H9 (cell line): Measurements from ENCODE around the gene S1PR3. TPM values are rescaled to one million over a fixed set of nuclear protein-coding genes. Genes with fewer than 3 reads are reported as not detected.

Source experiments
- DNase-seq: peaks from one replicate; pipeline ENCODE4 v3.0.0-alpha.2; 2017
- H2AFZ ChIP-seq: one replicate; pipeline ENCODE4 v1.6.1; 2013; ENCODE audit warnings: mild to moderate bottlenecking, low read length, control low read depth, moderate library complexity
- H2AK5ac ChIP-seq: 2 replicates; pipeline ENCODE4 v1.6.1; 2013; ENCODE audit warnings: low read length, control low read depth, mixed read lengths; ENCODE audit not compliant: insufficient read length
- H2BK120ac ChIP-seq: one replicate; pipeline ENCODE4 v1.6.1; 2013; ENCODE audit warnings: low read depth, mild to moderate bottlenecking, low read length, control low read depth, inconsistent platforms; ENCODE audit not compliant: poor library complexity, severe bottlenecking
- H2BK12ac ChIP-seq: 2 replicates; pipeline ENCODE4 v1.6.1; 2013; ENCODE audit warnings: low read length, control low read depth, mixed read lengths, low read depth; ENCODE audit not compliant: insufficient read length
- H2BK15ac ChIP-seq: 2 replicates; pipeline ENCODE4 v1.6.1; 2013; ENCODE audit warnings: low read depth, low read length, control low read depth
- H2BK20ac ChIP-seq: one replicate; pipeline ENCODE4 v1.6.1; 2013; ENCODE audit warnings: low read depth, mild to moderate bottlenecking, low read length, control low read depth, inconsistent platforms; ENCODE audit not compliant: poor library complexity, severe bottlenecking
- H2BK5ac ChIP-seq: 2 replicates; pipeline ENCODE4 v1.6.1; 2013; ENCODE audit warnings: low read length, control low read depth, mixed read lengths; ENCODE audit not compliant: insufficient read length
- H3K14ac ChIP-seq: 2 replicates; pipeline ENCODE4 v1.6.1; 2013; ENCODE audit warnings: low read length, control low read depth; ENCODE audit not compliant: insufficient read depth
- H3K18ac ChIP-seq: 2 replicates; pipeline ENCODE4 v1.6.1; 2013; ENCODE audit warnings: low read depth, mild to moderate bottlenecking, mixed read lengths, low read length, control low read depth; ENCODE audit not compliant: insufficient read length
- H3K23ac ChIP-seq: 2 replicates; pipeline ENCODE4 v1.6.1; 2013; ENCODE audit warnings: low read length, control low read depth, mixed read lengths, low read depth; ENCODE audit not compliant: insufficient read length
- H3K23me2 ChIP-seq: 2 replicates; pipeline ENCODE4 v1.6.1; 2013; ENCODE audit warnings: low read depth, mild to moderate bottlenecking, mixed read lengths, low read length, control low read depth; ENCODE audit not compliant: insufficient read length, poor library complexity, severe bottlenecking
- H3K27ac ChIP-seq: 2 replicates; pipeline ENCODE4 v1.5.1; 2013; ENCODE audit warnings: low read length, control low read depth, mixed read lengths, low read depth; ENCODE audit not compliant: insufficient read length
- H3K27me3 ChIP-seq: 2 replicates; pipeline ENCODE4 v1.6.1; 2013; ENCODE audit warnings: low read length, control low read depth, inconsistent platforms; ENCODE audit not compliant: insufficient read depth
- H3K4ac ChIP-seq: 2 replicates; pipeline ENCODE4 v1.6.1; 2013; ENCODE audit warnings: low read depth, mild to moderate bottlenecking, control low read depth, inconsistent platforms, low read length, moderate library complexity
- H3K4me1 ChIP-seq: 2 replicates; pipeline ENCODE4 v1.6.1; 2013; ENCODE audit warnings: low read length, control low read depth, inconsistent platforms; ENCODE audit not compliant: insufficient read depth
- H3K4me2 ChIP-seq: 2 replicates; pipeline ENCODE4 v1.6.1; 2013; ENCODE audit warnings: low read length, control low read depth, mixed read lengths; ENCODE audit not compliant: insufficient read length, insufficient read depth
- H3K56ac ChIP-seq: 2 replicates; pipeline ENCODE4 v1.6.1; 2013; ENCODE audit warnings: low read depth, mild to moderate bottlenecking, mixed read lengths, low read length, control low read depth; ENCODE audit not compliant: insufficient read length
- H3K79me1 ChIP-seq: 2 replicates; pipeline ENCODE4 v1.6.1; 2013; ENCODE audit warnings: low read depth, mild to moderate bottlenecking, moderate library complexity, low read length, control low read depth, inconsistent platforms; ENCODE audit not compliant: insufficient read depth, poor library complexity, severe bottlenecking
- H3K79me2 ChIP-seq: 2 replicates; pipeline ENCODE4 v1.6.1; 2013; ENCODE audit warnings: low read length, control low read depth, inconsistent platforms; ENCODE audit not compliant: insufficient read depth
- H3K9ac ChIP-seq: 2 replicates; pipeline ENCODE4 v1.6.1; 2013; ENCODE audit warnings: low read length, control low read depth, mixed read lengths; ENCODE audit not compliant: insufficient read length; ENCODE audit errors: extremely low read depth
- H3K9me3 ChIP-seq: one replicate; pipeline ENCODE4 v1.6.1; 2013; ENCODE audit warnings: low read depth, low read length, inconsistent platforms; ENCODE audit not compliant: control insufficient read depth
- H3T11ph ChIP-seq: one replicate; pipeline ENCODE4 v1.6.1; 2013; ENCODE audit warnings: mild to moderate bottlenecking, low read length, control low read depth, inconsistent platforms
- H4K20me1 ChIP-seq: one replicate; pipeline ENCODE4 v1.6.1; 2013; ENCODE audit not compliant: control insufficient read depth, insufficient read length, insufficient read depth
- H4K5ac ChIP-seq: 2 replicates; pipeline ENCODE4 v1.6.1; 2013; ENCODE audit warnings: low read depth, mild to moderate bottlenecking, mixed read lengths, low read length, control low read depth; ENCODE audit not compliant: insufficient read length
- H4K8ac ChIP-seq: replicated peaks from 2 replicates; pipeline ENCODE4 v1.6.1; 2013; ENCODE audit warnings: low read length, control low read depth, mixed read lengths, low read depth; ENCODE audit not compliant: insufficient read length
- H4K91ac ChIP-seq: 2 replicates; pipeline ENCODE4 v1.6.1; 2013; ENCODE audit warnings: low read depth, mild to moderate bottlenecking, moderate library complexity, mixed read lengths, low read length, control low read depth; ENCODE audit not compliant: insufficient read length
- H3K27ac Mint-ChIP-seq, 3 experiments: 2 replicates in 2 of 3; 3 replicates in 1 of 3; pipeline ENCODE4 v1.8.0; 2020 to 2021; ENCODE audit warnings: mixed read lengths in 3 of 3, mild to moderate bottlenecking in 1 of 3, moderate library complexity in 1 of 3
- H3K27me3 Mint-ChIP-seq: 2 replicates; pipeline ENCODE4 v1.8.0; 2021; ENCODE audit warnings: low read depth, mild to moderate bottlenecking, moderate library complexity, mixed read lengths
- H3K36me3 Mint-ChIP-seq, 3 experiments: 2 replicates in 2 of 3; 3 replicates in 1 of 3; pipeline ENCODE4 v1.8.0; 2020 to 2021; ENCODE audit warnings: low read depth in 3 of 3, mixed read lengths in 3 of 3; ENCODE audit not compliant: insufficient read depth in 1 of 3
- H3K4me1 Mint-ChIP-seq, 2 experiments: 2 replicates each; pipeline ENCODE4 v1.8.0; 2020; ENCODE audit warnings: mixed read lengths in 2 of 2
- H3K4me3 Mint-ChIP-seq, 2 experiments: 2 replicates in 1 of 2; 3 replicates in 1 of 2; pipeline ENCODE4 v1.8.0; 2020 to 2021; ENCODE audit warnings: mild to moderate bottlenecking in 2 of 2, mixed read lengths in 2 of 2, moderate library complexity in 1 of 2
- H3K9me3 Mint-ChIP-seq, 2 experiments: 2 replicates in 1 of 2; 3 replicates in 1 of 2; pipeline ENCODE4 v1.8.0; 2020; ENCODE audit warnings: mild to moderate bottlenecking in 2 of 2, mixed read lengths in 2 of 2, moderate library complexity in 1 of 2
- CTCF ChIP-seq: fragments of 200-600 bp; sonication (generic); conservative IDR thresholded peaks from 3 replicates; pipeline ENCODE4 v1.8.0; 2021; ENCODE audit warnings: antibody characterized with exemption, mild to moderate bottlenecking
- WGBS: extraction: QIAGEN DNeasy Blood & Tissue Kit; methylation state at CpG from one replicate; pipeline ENCODE4 v1.1.7; 2013; ENCODE audit warnings: missing lambda C conversion rate, low lambda C conversion rate, mixed read lengths; ENCODE audit not compliant: insufficient read length; ENCODE audit errors: extremely low coverage; 5-methylcytosine and 5-hydroxymethylcytosine counted together
- total RNA-seq: library from RNA; stranded (reverse); gene quantifications from 2 replicates; pipeline ENCODE4 v1.2.1, GENCODE V29; 2021

The S1PR3 gene
- total RNA-seq, 1 experiment from 2014 or later: 3.3 TPM

GRCh38 chr9:88998911-88999310 lies 7.6 kb downstream of the S1PR3 start:
- Mint-ChIP-seq H3K36me3 (peaks cover 6 to 18% (median 12%) of the 10 kb centered on the region in 3 experiments; a peak in 6 of 7 replicates), H3K27me3 (peaks cover 2% of the 10 kb centered on the region; the same call in 1 of the 2 replicates), H3K4me1 (peaks cover 9 to 10% of the 10 kb centered on the region in 2 experiments), H3K4me3 (no peak overlapping the region), H3K27ac (no peak overlapping the region; a peak in 1 of 7 replicates), H3K9me3 (no peaks in the 10 kb centered on the region)
- Histone ChIP-seq H3K14ac (no peak overlapping the region), H2BK20ac (no peak overlapping the region), H3K27me3 (no peaks in the 10 kb centered on the region), H2BK5ac (no peak overlapping the region), H2AFZ (no peak overlapping the region), H2BK15ac (no peak overlapping the region), H3K79me2 (no peaks in the 10 kb centered on the region), H2BK12ac (no peak overlapping the region), H3K27ac (no peak overlapping the region), H3K9ac (no peak overlapping the region), H3T11ph (no peak overlapping the region), H4K8ac (no peak overlapping the region), H3K4ac (no peak overlapping the region), H3K23ac (no peak overlapping the region), H3K9me3 (no peaks in the 10 kb centered on the region), H4K5ac (no peak overlapping the region), H2BK120ac (no peak overlapping the region), H3K18ac (no peak overlapping the region), H3K79me1 (no peaks in the 10 kb centered on the region), H3K23me2 (no peaks in the 10 kb centered on the region), H3K4me2 (no peak overlapping the region), H3K4me1 (no peaks in the 10 kb centered on the region), H3K56ac (no peak overlapping the region), H2AK5ac (no peak overlapping the region), H4K20me1 (peaks cover 3% of the 10 kb centered on the region), H4K91ac (no peak overlapping the region)
- TF ChIP-seq CTCF: no peak
- no CpG with 5 or more reads among the region's 9 CpGs for WGBS
- DNase-seq: no peak
